ENCODE results near the gene ABHD5. TPM values are rescaled to one million over a fixed set of nuclear protein-coding genes. Genes with fewer than 3 reads are reported as not detected.

The ABHD5 gene
- total RNA-seq, 1 experiment from 2014 or later: 32.7 TPM

GRCh38 chr3:43710607-43711006 lies 19.9 kb downstream of the ABHD5 start:
- DNase-seq (ENCODE audit: low read depth): no peak

GRCh38 chr3:43718296-43718695 lies 27.6 kb downstream of the ABHD5 start:
- no peak for DNase-seq (ENCODE audit: low read depth)

- DNase-seq (ENCODE audit: low read depth): peak; percentile 19
Measured at GRCh38 chr3:43723121-43723734, 32.5 kb downstream of the ABHD5 start.

GRCh38 chr3:43726521-43726920 lies 35.8 kb downstream of the ABHD5 start:
- DNase-seq (ENCODE audit: low read depth): no peak

GRCh38 chr3:43727930-43728329 lies 37.2 kb downstream of the ABHD5 start:
- peak; percentile 61 for DNase-seq (ENCODE audit: low read depth)

- no peak for DNase-seq (ENCODE audit: low read depth)
Measured at GRCh38 chr3:43728476-43728875, 37.7 kb downstream of the ABHD5 start.

- DNase-seq (ENCODE audit: low read depth): no peak
Measured at GRCh38 chr3:43728947-43729346, 38.2 kb downstream of the ABHD5 start.

- DNase-seq (ENCODE audit: low read depth): no peak
Measured at GRCh38 chr3:43729707-43730414, 39.1 kb downstream of the ABHD5 start.

- no peak for DNase-seq (ENCODE audit: low read depth)
Measured at GRCh38 chr3:43732747-43733425, 42.1 kb downstream of the ABHD5 start.

- no peak for DNase-seq (ENCODE audit: low read depth)
Measured at GRCh38 chr3:43733459-43734384, 43.0 kb downstream of the ABHD5 start.

GRCh38 chr3:43734685-43735084 lies 43.9 kb downstream of the ABHD5 start:
- no peak for DNase-seq (ENCODE audit: low read depth)

- no peak for DNase-seq (ENCODE audit: low read depth)
Measured at GRCh38 chr3:43735618-43736017, 44.9 kb downstream of the ABHD5 start.

- DNase-seq (ENCODE audit: low read depth): no peak
Measured at GRCh38 chr3:43736558-43737440, 46.1 kb downstream of the ABHD5 start.

GRCh38 chr3:43738305-43738704 lies 47.6 kb downstream of the ABHD5 start:
- no peak for DNase-seq (ENCODE audit: low read depth)

GRCh38 chr3:43742920-43743319 lies 52.2 kb downstream of the ABHD5 start:
- no peak for DNase-seq (ENCODE audit: low read depth)

- peak; percentile 61 for DNase-seq (ENCODE audit: low read depth)
Measured at GRCh38 chr3:43747641-43748040, 56.9 kb downstream of the ABHD5 start.

GRCh38 chr3:43748179-43748578 lies 57.4 kb downstream of the ABHD5 start:
- DNase-seq (ENCODE audit: low read depth): peak; percentile 83

- no peak for DNase-seq (ENCODE audit: low read depth)
Measured at GRCh38 chr3:43748645-43749044, 57.9 kb downstream of the ABHD5 start.

- no peak for DNase-seq (ENCODE audit: low read depth)
Measured at GRCh38 chr3:43752905-43753304, 62.2 kb downstream of the ABHD5 start.
